ENCODE measurements around the gene SDHAF2.
"Not testable (repeated sequence)": the region's sequence is repeated elsewhere in the genome, so short reads cannot be mapped to it uniquely, and the experiment has no call there.

Gene SDHAF2

DNA sequence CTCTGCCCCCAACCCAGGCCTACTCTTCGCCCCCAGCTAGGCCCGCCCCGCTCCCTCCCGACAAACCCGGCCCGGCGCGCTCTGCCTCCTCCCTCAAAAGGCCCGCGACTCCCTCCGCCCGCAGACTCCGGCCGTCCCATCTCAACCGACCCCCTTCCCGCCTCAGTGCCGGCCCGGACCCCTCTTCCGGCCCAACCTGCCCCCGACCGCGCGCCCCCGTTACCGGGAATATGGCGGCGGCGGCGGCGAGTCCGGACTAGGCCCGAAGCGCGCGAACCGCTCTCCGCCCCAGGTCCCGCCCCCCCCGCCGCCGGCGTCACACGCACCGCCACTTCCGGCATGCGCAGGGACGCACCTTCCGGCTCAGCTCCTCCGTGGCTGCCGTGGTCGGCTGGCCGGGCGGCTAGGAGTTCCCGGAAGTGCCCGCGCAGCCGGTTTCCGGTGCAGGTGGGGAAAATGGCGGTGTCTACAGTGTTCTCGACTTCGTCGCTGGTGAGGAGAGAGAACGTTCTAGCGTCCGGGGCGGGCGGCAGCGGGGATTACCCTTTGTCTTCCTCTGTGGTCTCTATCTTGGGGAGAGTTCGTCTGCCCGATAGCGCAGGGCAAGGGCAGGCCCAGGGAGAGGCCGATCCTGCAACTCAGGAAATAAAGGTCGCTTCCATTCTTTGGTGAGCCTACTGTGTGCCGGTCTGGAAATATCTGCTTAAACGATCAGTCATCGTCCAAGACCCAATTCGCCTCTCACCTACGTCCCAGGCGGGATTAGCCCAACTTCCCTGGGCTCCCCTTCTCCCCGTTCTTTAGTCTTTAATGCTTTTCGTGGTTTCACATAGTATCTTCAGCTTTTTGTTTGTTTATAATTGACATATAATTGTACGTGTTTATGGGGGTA is at the start of gene SDHAF2, which contains the start of gene CPSF7:
Gene SDHAF2 (plus strand): TSS at position 434 of the 892 bp plus-strand sequence. CDS start 23 bp downstream, at position 457.
Gene CPSF7 (minus strand): TSS at position 285 of the 892 bp plus-strand sequence. CDS start 740 bp downstream, outside the sequence.
- peak; percentile 75 for DNase-seq (ENCODE audit: extremely low read depth, low read depth)
- peak within 1 kb of the TSS; percentile 85 for H3K4me3 ChIP-seq (replicated peaks; ENCODE audit: low read depth, low read length)
- TF ChIP-seq, protein P1, sequence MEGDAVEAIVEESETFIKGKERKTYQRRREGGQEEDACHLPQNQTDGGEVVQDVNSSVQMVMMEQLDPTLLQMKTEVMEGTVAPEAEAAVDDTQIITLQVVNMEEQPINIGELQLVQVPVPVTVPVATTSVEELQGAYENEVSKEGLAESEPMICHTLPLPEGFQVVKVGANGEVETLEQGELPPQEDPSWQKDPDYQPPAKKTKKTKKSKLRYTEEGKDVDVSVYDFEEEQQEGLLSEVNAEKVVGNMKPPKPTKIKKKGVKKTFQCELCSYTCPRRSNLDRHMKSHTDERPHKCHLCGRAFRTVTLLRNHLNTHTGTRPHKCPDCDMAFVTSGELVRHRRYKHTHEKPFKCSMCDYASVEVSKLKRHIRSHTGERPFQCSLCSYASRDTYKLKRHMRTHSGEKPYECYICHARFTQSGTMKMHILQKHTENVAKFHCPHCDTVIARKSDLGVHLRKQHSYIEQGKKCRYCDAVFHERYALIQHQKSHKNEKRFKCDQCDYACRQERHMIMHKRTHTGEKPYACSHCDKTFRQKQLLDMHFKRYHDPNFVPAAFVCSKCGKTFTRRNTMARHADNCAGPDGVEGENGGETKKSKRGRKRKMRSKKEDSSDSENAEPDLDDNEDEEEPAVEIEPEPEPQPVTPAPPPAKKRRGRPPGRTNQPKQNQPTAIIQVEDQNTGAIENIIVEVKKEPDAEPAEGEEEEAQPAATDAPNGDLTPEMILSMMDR (IDR thresholded peaks at IDR 0.05; ENCODE audit: low read depth, low read length, missing control alignments), result no peak

GRCh38 chr11:61380884-61381283 is 49.0 kb upstream of the SDHAF2 start:
- TF ChIP-seq, protein P1 (IDR thresholded peaks at IDR 0.05; ENCODE audit: low read depth, low read length, missing control alignments), result no peak
- H3K4me3 ChIP-seq (replicated peaks; ENCODE audit: low read depth, low read length), result no peak overlapping the region
- DNase-seq (ENCODE audit: extremely low read depth, low read depth), result no peak

DNA sequence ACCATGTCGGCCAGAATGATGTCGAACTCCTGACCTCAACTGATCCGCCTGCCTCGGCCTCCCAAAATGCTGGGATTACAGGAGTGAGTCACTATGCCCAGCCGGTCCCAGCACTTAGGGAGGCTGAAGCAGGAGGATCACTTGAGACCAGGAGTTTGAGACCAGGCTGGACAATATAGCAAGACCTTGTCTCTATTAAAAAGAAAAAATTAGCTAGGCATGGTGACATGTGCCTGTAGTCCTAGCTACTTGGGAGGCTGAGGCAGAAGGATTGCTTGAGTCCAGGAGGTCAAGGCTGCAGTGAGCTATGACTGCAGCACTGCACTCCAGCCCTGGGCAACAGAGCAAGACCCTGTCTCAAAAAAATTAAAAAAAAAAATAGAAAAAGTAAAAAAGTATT is 46.1 kb upstream of the SDHAF2 start:
- not testable (repeated sequence) for DNase-seq (ENCODE audit: extremely low read depth, low read depth); H3K4me3 ChIP-seq (replicated peaks; ENCODE audit: low read depth, low read length)

DNA sequence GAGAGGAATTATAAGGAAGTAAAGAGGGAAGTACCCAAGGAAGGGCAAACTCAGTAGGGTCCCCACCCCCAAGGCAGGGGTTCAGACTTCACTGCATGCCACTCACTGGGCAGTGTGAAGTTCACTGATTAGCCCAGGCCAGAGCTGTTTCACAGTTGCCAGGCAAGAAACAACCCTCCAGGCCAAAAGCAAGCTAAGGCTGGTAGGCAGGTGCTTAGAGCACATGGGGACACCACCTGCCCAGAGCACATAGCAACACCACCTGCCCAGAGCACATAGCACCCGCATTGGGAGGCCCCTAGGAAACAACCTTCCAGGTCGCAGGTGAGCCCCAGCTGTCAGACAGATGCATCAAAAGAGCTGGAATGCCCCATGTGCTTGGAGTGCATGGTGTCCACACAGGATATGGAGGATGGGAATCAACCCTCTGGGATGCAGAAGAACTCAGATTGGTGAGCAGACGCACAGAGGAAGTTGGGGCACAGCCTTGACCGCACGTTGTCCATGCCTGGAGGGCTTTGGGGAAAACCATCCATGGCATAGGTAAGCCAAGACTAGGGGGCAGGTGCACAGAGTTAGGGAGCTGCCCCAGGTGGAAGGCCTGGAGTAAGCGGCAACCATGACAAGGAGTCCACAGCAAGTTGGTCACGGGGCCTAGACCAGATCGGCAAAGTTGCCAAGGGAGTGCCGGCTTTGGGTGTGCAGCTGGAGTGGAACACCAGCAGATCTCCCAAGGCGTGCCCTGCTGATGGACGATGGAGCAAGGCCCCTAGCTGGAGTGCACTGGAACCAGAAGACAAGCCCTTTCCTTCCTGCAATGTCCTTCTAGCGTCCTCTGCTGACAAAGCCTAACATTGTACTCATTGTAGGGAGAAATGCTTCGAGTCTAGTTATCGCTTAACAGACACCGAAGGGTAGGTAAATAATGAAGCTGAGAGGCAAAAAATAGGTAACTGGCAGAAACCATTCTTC is 45.4 kb upstream of the SDHAF2 start:
- H3K4me3 ChIP-seq (replicated peaks; ENCODE audit: low read depth, low read length), result no peak overlapping the region
- DNase-seq (ENCODE audit: extremely low read depth, low read depth), result no peak
- TF ChIP-seq, protein P1 (IDR thresholded peaks at IDR 0.05; ENCODE audit: low read depth, low read length, missing control alignments), result peak; percentile 30

- no peak for DNase-seq (ENCODE audit: extremely low read depth, low read depth)
- TF ChIP-seq, protein P1 (IDR thresholded peaks at IDR 0.05; ENCODE audit: low read depth, low read length, missing control alignments), result no peak
- no peak overlapping the region for H3K4me3 ChIP-seq (replicated peaks; ENCODE audit: low read depth, low read length)
These were observed 39.8 kb upstream of the SDHAF2 start for GRCh38 chr11:61390161-61390560.

GRCh38 chr11:61392981-61393595 is 36.8 kb upstream of the SDHAF2 start:
- no peak for DNase-seq (ENCODE audit: extremely low read depth, low read depth)
- peak overlapping the region; percentile 65 for H3K4me3 ChIP-seq (replicated peaks; ENCODE audit: low read depth, low read length)
- TF ChIP-seq, protein P1 (IDR thresholded peaks at IDR 0.05; ENCODE audit: low read depth, low read length, missing control alignments), result peak; percentile 29
